Ishikawa (cell line): ENCODE measurements around the gene ATXN7.

Experiments used
- CEBPB ChIP-seq: IDR thresholded peaks from 2 replicates; pipeline ENCODE4 v1.6.1; 2012
- CREB1 ChIP-seq: IDR thresholded peaks from 2 replicates; pipeline ENCODE4 v1.6.1; 2012; ENCODE audit warnings: low read depth
- EGR1 ChIP-seq: IDR thresholded peaks from 2 replicates; pipeline ENCODE4 v1.6.1; 2012
- EP300 ChIP-seq: IDR thresholded peaks from 2 replicates; pipeline ENCODE4 v1.6.1; 2012; ENCODE audit warnings: borderline replicate concordance
- FOXM1 ChIP-seq: IDR thresholded peaks from 2 replicates; pipeline ENCODE4 v1.6.1; 2012; ENCODE audit warnings: low read depth, borderline replicate concordance
- MAX ChIP-seq: IDR thresholded peaks from 2 replicates; pipeline ENCODE4 v1.6.1; 2012
- NFIC ChIP-seq: IDR thresholded peaks from 2 replicates; pipeline ENCODE4 v1.6.1; 2012
- RAD21 ChIP-seq: IDR thresholded peaks from 2 replicates; pipeline ENCODE4 v1.6.1; 2012; ENCODE audit warnings: low read depth
- REST ChIP-seq: IDR thresholded peaks from 2 replicates; pipeline ENCODE4 v1.6.1; 2012; ENCODE audit warnings: low read depth, mild to moderate bottlenecking
- TAF1 ChIP-seq: IDR thresholded peaks from 2 replicates; pipeline ENCODE4 v1.6.1; 2012; ENCODE audit warnings: low read depth, mild to moderate bottlenecking
- YY1 ChIP-seq: IDR thresholded peaks from 2 replicates; pipeline ENCODE4 v1.6.1; 2012; ENCODE audit warnings: low read depth
- ZBTB7A ChIP-seq: IDR thresholded peaks from 2 replicates; pipeline ENCODE4 v1.6.1; 2012; ENCODE audit warnings: low read depth

GRCh38 chr3:63979093-63979885 is 115.6 kb downstream of the ATXN7 start:
- no peak for TF ChIP-seq ZBTB7A
- TF ChIP-seq EGR1 = no peak
- TF ChIP-seq YY1 = no peak
- TF ChIP-seq EP300 = no peak
- TF ChIP-seq REST = no peak
- TF ChIP-seq CEBPB = no peak
- no peak for TF ChIP-seq TAF1
- no peak for TF ChIP-seq FOXM1
- no peak for TF ChIP-seq RAD21
- no peak for TF ChIP-seq CREB1
- no peak for TF ChIP-seq NFIC
- no peak for TF ChIP-seq MAX
